ENCODE results near the gene CSTB.

CSTB gene

GRCh38 chr21:43770066-43770655 is 5.9 kb downstream of the CSTB start:
- TF ChIP-seq CTCF (IDR thresholded peaks at IDR 0.05; ENCODE audit: low read depth, low read length), result no peak
- H3K4me3 ChIP-seq (ENCODE audit: low read depth, low read length), result no peak overlapping the region

GRCh38 chr21:43769325-43769958 is 6.7 kb downstream of the CSTB start:
- H3K4me3 ChIP-seq (ENCODE audit: low read depth, low read length), result no peak overlapping the region
- no peak for TF ChIP-seq CTCF (IDR thresholded peaks at IDR 0.05; ENCODE audit: low read depth, low read length)

GRCh38 chr21:43768868-43769167 is 7.3 kb downstream of the CSTB start:
- TF ChIP-seq CTCF (IDR thresholded peaks at IDR 0.05; ENCODE audit: low read depth, low read length), result no peak
- no peak overlapping the region for H3K4me3 ChIP-seq (ENCODE audit: low read depth, low read length)

- H3K4me3 ChIP-seq (ENCODE audit: low read depth, low read length), result no peak overlapping the region
- TF ChIP-seq CTCF (IDR thresholded peaks at IDR 0.05; ENCODE audit: low read depth, low read length), result no peak
These were observed 7.9 kb downstream of the CSTB start for GRCh38 chr21:43767984-43768867.

- no peak overlapping the region for H3K4me3 ChIP-seq (ENCODE audit: low read depth, low read length)
- no peak for TF ChIP-seq CTCF (IDR thresholded peaks at IDR 0.05; ENCODE audit: low read depth, low read length)
These were observed 8.6 kb downstream of the CSTB start for GRCh38 chr21:43767498-43767983.

GRCh38 chr21:43766734-43767497 is 9.2 kb downstream of the CSTB start:
- TF ChIP-seq CTCF (IDR thresholded peaks at IDR 0.05; ENCODE audit: low read depth, low read length), result no peak
- H3K4me3 ChIP-seq (ENCODE audit: low read depth, low read length), result no peak overlapping the region
